H9 (cell line): Measurements from ENCODE around the gene OR10H4. TPM values are rescaled to one million over a fixed set of nuclear protein-coding genes. Genes with fewer than 3 reads are reported as not detected.

Experiments
- DNase-seq: peaks from one replicate; pipeline ENCODE4 v3.0.0-alpha.2; 2017
- H2AFZ ChIP-seq: one replicate; pipeline ENCODE4 v1.6.1; 2013; ENCODE audit warnings: mild to moderate bottlenecking, low read length, control low read depth, moderate library complexity
- H2AK5ac ChIP-seq: 2 replicates; pipeline ENCODE4 v1.6.1; 2013; ENCODE audit warnings: low read length, control low read depth, mixed read lengths; ENCODE audit not compliant: insufficient read length
- H2BK120ac ChIP-seq: one replicate; pipeline ENCODE4 v1.6.1; 2013; ENCODE audit warnings: low read depth, mild to moderate bottlenecking, low read length, control low read depth, inconsistent platforms; ENCODE audit not compliant: poor library complexity, severe bottlenecking
- H2BK12ac ChIP-seq: 2 replicates; pipeline ENCODE4 v1.6.1; 2013; ENCODE audit warnings: low read length, control low read depth, mixed read lengths, low read depth; ENCODE audit not compliant: insufficient read length
- H2BK15ac ChIP-seq: 2 replicates; pipeline ENCODE4 v1.6.1; 2013; ENCODE audit warnings: low read depth, low read length, control low read depth
- H2BK20ac ChIP-seq: one replicate; pipeline ENCODE4 v1.6.1; 2013; ENCODE audit warnings: low read depth, mild to moderate bottlenecking, low read length, control low read depth, inconsistent platforms; ENCODE audit not compliant: poor library complexity, severe bottlenecking
- H2BK5ac ChIP-seq: 2 replicates; pipeline ENCODE4 v1.6.1; 2013; ENCODE audit warnings: low read length, control low read depth, mixed read lengths; ENCODE audit not compliant: insufficient read length
- H3K14ac ChIP-seq: 2 replicates; pipeline ENCODE4 v1.6.1; 2013; ENCODE audit warnings: low read length, control low read depth; ENCODE audit not compliant: insufficient read depth
- H3K18ac ChIP-seq: 2 replicates; pipeline ENCODE4 v1.6.1; 2013; ENCODE audit warnings: low read depth, mild to moderate bottlenecking, mixed read lengths, low read length, control low read depth; ENCODE audit not compliant: insufficient read length
- H3K23ac ChIP-seq: 2 replicates; pipeline ENCODE4 v1.6.1; 2013; ENCODE audit warnings: low read length, control low read depth, mixed read lengths, low read depth; ENCODE audit not compliant: insufficient read length
- H3K23me2 ChIP-seq: 2 replicates; pipeline ENCODE4 v1.6.1; 2013; ENCODE audit warnings: low read depth, mild to moderate bottlenecking, mixed read lengths, low read length, control low read depth; ENCODE audit not compliant: insufficient read length, poor library complexity, severe bottlenecking
- H3K27ac ChIP-seq: 2 replicates; pipeline ENCODE4 v1.5.1; 2013; ENCODE audit warnings: low read length, control low read depth, mixed read lengths, low read depth; ENCODE audit not compliant: insufficient read length
- H3K27me3 ChIP-seq: 2 replicates; pipeline ENCODE4 v1.6.1; 2013; ENCODE audit warnings: low read length, control low read depth, inconsistent platforms; ENCODE audit not compliant: insufficient read depth
- H3K4ac ChIP-seq: 2 replicates; pipeline ENCODE4 v1.6.1; 2013; ENCODE audit warnings: low read depth, mild to moderate bottlenecking, control low read depth, inconsistent platforms, low read length, moderate library complexity
- H3K4me1 ChIP-seq: 2 replicates; pipeline ENCODE4 v1.6.1; 2013; ENCODE audit warnings: low read length, control low read depth, inconsistent platforms; ENCODE audit not compliant: insufficient read depth
- H3K4me2 ChIP-seq: 2 replicates; pipeline ENCODE4 v1.6.1; 2013; ENCODE audit warnings: low read length, control low read depth, mixed read lengths; ENCODE audit not compliant: insufficient read length, insufficient read depth
- H3K56ac ChIP-seq: 2 replicates; pipeline ENCODE4 v1.6.1; 2013; ENCODE audit warnings: low read depth, mild to moderate bottlenecking, mixed read lengths, low read length, control low read depth; ENCODE audit not compliant: insufficient read length
- H3K79me1 ChIP-seq: 2 replicates; pipeline ENCODE4 v1.6.1; 2013; ENCODE audit warnings: low read depth, mild to moderate bottlenecking, moderate library complexity, low read length, control low read depth, inconsistent platforms; ENCODE audit not compliant: insufficient read depth, poor library complexity, severe bottlenecking
- H3K79me2 ChIP-seq: 2 replicates; pipeline ENCODE4 v1.6.1; 2013; ENCODE audit warnings: low read length, control low read depth, inconsistent platforms; ENCODE audit not compliant: insufficient read depth
- H3K9ac ChIP-seq: 2 replicates; pipeline ENCODE4 v1.6.1; 2013; ENCODE audit warnings: low read length, control low read depth, mixed read lengths; ENCODE audit not compliant: insufficient read length; ENCODE audit errors: extremely low read depth
- H3K9me3 ChIP-seq: one replicate; pipeline ENCODE4 v1.6.1; 2013; ENCODE audit warnings: low read depth, low read length, inconsistent platforms; ENCODE audit not compliant: control insufficient read depth
- H3T11ph ChIP-seq: one replicate; pipeline ENCODE4 v1.6.1; 2013; ENCODE audit warnings: mild to moderate bottlenecking, low read length, control low read depth, inconsistent platforms
- H4K20me1 ChIP-seq: one replicate; pipeline ENCODE4 v1.6.1; 2013; ENCODE audit not compliant: control insufficient read depth, insufficient read length, insufficient read depth
- H4K5ac ChIP-seq: 2 replicates; pipeline ENCODE4 v1.6.1; 2013; ENCODE audit warnings: low read depth, mild to moderate bottlenecking, mixed read lengths, low read length, control low read depth; ENCODE audit not compliant: insufficient read length
- H4K8ac ChIP-seq: replicated peaks from 2 replicates; pipeline ENCODE4 v1.6.1; 2013; ENCODE audit warnings: low read length, control low read depth, mixed read lengths, low read depth; ENCODE audit not compliant: insufficient read length
- H4K91ac ChIP-seq: 2 replicates; pipeline ENCODE4 v1.6.1; 2013; ENCODE audit warnings: low read depth, mild to moderate bottlenecking, moderate library complexity, mixed read lengths, low read length, control low read depth; ENCODE audit not compliant: insufficient read length
- H3K27ac Mint-ChIP-seq, 3 experiments: 2 replicates in 2 of 3; 3 replicates in 1 of 3; pipeline ENCODE4 v1.8.0; 2020 to 2021; ENCODE audit warnings: mixed read lengths in 3 of 3, mild to moderate bottlenecking in 1 of 3, moderate library complexity in 1 of 3
- H3K27me3 Mint-ChIP-seq: 2 replicates; pipeline ENCODE4 v1.8.0; 2021; ENCODE audit warnings: low read depth, mild to moderate bottlenecking, moderate library complexity, mixed read lengths
- H3K36me3 Mint-ChIP-seq, 3 experiments: 2 replicates in 2 of 3; 3 replicates in 1 of 3; pipeline ENCODE4 v1.8.0; 2020 to 2021; ENCODE audit warnings: low read depth in 3 of 3, mixed read lengths in 3 of 3; ENCODE audit not compliant: insufficient read depth in 1 of 3
- H3K4me1 Mint-ChIP-seq, 2 experiments: 2 replicates each; pipeline ENCODE4 v1.8.0; 2020; ENCODE audit warnings: mixed read lengths in 2 of 2
- H3K4me3 Mint-ChIP-seq, 2 experiments: 2 replicates in 1 of 2; 3 replicates in 1 of 2; pipeline ENCODE4 v1.8.0; 2020 to 2021; ENCODE audit warnings: mild to moderate bottlenecking in 2 of 2, mixed read lengths in 2 of 2, moderate library complexity in 1 of 2
- H3K9me3 Mint-ChIP-seq, 2 experiments: 2 replicates in 1 of 2; 3 replicates in 1 of 2; pipeline ENCODE4 v1.8.0; 2020; ENCODE audit warnings: mild to moderate bottlenecking in 2 of 2, mixed read lengths in 2 of 2, moderate library complexity in 1 of 2
- WGBS: extraction: QIAGEN DNeasy Blood & Tissue Kit; methylation state at CpG from one replicate; pipeline ENCODE4 v1.1.7; 2013; ENCODE audit warnings: missing lambda C conversion rate, low lambda C conversion rate, mixed read lengths; ENCODE audit not compliant: insufficient read length; ENCODE audit errors: extremely low coverage; 5-methylcytosine and 5-hydroxymethylcytosine counted together
- total RNA-seq: library from RNA; stranded (reverse); gene quantifications from 2 replicates; pipeline ENCODE4 v1.2.1, GENCODE V29; 2021
- TF ChIP-seq, protein P1 (sequence below): fragments of 200-600 bp; sonication (generic); conservative IDR thresholded peaks from 3 replicates; pipeline ENCODE4 v1.8.0; 2021; ENCODE audit warnings: antibody characterized with exemption, mild to moderate bottlenecking

Gene OR10H4
- total RNA-seq, 1 experiment from 2014 or later: not detected

DNA sequence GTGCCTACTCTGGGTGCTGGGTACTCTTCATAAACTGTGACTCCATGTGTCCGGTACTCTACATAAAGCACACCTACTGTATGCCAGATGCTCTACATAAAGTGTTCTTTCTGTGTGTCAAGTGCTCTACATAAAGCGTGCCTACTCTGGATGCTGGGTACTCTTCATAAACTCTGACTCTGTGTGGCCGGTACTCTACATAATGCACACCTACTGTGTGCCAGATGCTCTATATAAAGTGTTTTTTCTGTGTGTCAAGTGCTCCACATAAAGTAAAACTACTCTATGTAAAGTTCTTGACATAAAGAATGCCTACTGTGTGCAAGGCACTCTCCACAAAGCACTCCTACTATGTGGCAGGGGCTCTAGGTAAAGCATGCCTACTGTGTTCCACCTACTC, 12.6 kb upstream of the OR10H4 start:
- H2AFZ ChIP-seq: no peak overlapping the region

More for the DNA sequence above, 12.6 kb upstream of the OR10H4 start:
- no peak overlapping the region for H2BK12ac ChIP-seq
- H3K27ac ChIP-seq: no peak overlapping the region
- H3T11ph ChIP-seq: no peak overlapping the region
- H3K36me3 Mint-ChIP-seq: peaks cover 3 to 12% (median 7%) of the 10 kb centered on the region in 3 experiments; a peak in 6 of 7 replicates
- no peaks in the 10 kb centered on the region for H3K27me3 Mint-ChIP-seq
- WGBS: no CpG with 5 or more reads among the region's 3 CpGs
- H4K8ac ChIP-seq: no peak overlapping the region
- no peak overlapping the region for H3K9ac ChIP-seq
- no peak overlapping the region for H4K5ac ChIP-seq
- no peak overlapping the region for H2BK20ac ChIP-seq
- H2BK5ac ChIP-seq: no peak overlapping the region
- H3K14ac ChIP-seq: no peak overlapping the region
- H3K56ac ChIP-seq: no peak overlapping the region
- no peak overlapping the region for H3K4me2 ChIP-seq
- no peak overlapping the region for H3K18ac ChIP-seq
- no peaks in the 10 kb centered on the region for H3K23me2 ChIP-seq
- H3K4me3 Mint-ChIP-seq: no peak overlapping the region
- no peak overlapping the region for H2BK15ac ChIP-seq
- no peak overlapping the region for H2BK120ac ChIP-seq
- peaks cover 65 to 71% of the 10 kb centered on the region in 2 experiments for H3K9me3 Mint-ChIP-seq
- no peak overlapping the region for H3K27ac Mint-ChIP-seq
- DNase-seq: no peak
- no peak overlapping the region for H2AK5ac ChIP-seq
- no peaks in the 10 kb centered on the region for H4K20me1 ChIP-seq
- H3K23ac ChIP-seq: no peak overlapping the region
- H3K4me1 Mint-ChIP-seq: no peaks in the 10 kb centered on the region
- H4K91ac ChIP-seq: no peak overlapping the region
- H3K27me3 ChIP-seq: no peaks in the 10 kb centered on the region; the same call in 1 of the 2 replicates
- no peaks in the 10 kb centered on the region for H3K4me1 ChIP-seq
- TF ChIP-seq, protein P1, sequence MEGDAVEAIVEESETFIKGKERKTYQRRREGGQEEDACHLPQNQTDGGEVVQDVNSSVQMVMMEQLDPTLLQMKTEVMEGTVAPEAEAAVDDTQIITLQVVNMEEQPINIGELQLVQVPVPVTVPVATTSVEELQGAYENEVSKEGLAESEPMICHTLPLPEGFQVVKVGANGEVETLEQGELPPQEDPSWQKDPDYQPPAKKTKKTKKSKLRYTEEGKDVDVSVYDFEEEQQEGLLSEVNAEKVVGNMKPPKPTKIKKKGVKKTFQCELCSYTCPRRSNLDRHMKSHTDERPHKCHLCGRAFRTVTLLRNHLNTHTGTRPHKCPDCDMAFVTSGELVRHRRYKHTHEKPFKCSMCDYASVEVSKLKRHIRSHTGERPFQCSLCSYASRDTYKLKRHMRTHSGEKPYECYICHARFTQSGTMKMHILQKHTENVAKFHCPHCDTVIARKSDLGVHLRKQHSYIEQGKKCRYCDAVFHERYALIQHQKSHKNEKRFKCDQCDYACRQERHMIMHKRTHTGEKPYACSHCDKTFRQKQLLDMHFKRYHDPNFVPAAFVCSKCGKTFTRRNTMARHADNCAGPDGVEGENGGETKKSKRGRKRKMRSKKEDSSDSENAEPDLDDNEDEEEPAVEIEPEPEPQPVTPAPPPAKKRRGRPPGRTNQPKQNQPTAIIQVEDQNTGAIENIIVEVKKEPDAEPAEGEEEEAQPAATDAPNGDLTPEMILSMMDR: no peak
- peaks cover 73% of the 10 kb centered on the region for H3K9me3 ChIP-seq
- H3K79me1 ChIP-seq: no peaks in the 10 kb centered on the region
- no peak overlapping the region for H3K4ac ChIP-seq
- H3K79me2 ChIP-seq: no peaks in the 10 kb centered on the region
